A549 (cell line): ENCODE measurements around the gene STX8.

ENCODE experiments used
- BHLHE40 ChIP-seq: IDR thresholded peaks from 2 replicates; pipeline ENCODE4 v1.6.1; 2012; ENCODE audit warnings: low read depth, low read length, inconsistent platforms
- CHD2 ChIP-seq: fragments of 150-350 bp; IDR thresholded peaks from 2 replicates; pipeline ENCODE4 v1.6.1; 2014; ENCODE audit warnings: low read length; ENCODE audit not compliant: partially characterized antibody
- ESRRA ChIP-seq: fragments of 150-350 bp; IDR thresholded peaks from 2 replicates; pipeline ENCODE4 v1.6.1; 2014; ENCODE audit warnings: mild to moderate bottlenecking, low read length, borderline replicate concordance
- HDAC2 ChIP-seq: fragments of 200-600 bp; sonication (generic); IDR thresholded peaks from 2 replicates; pipeline ENCODE4 v1.6.1; 2016
- MAFK ChIP-seq: fragments of 450-650 bp; IDR thresholded peaks from 2 replicates; pipeline ENCODE4 v1.6.1; 2014; ENCODE audit not compliant: partially characterized antibody
- MAX ChIP-seq: IDR thresholded peaks from 2 replicates; pipeline ENCODE4 v1.6.1; 2012
- MYC ChIP-seq: IDR thresholded peaks from 2 replicates; pipeline ENCODE4 v1.6.1; 2012; ENCODE audit warnings: mild to moderate bottlenecking, inconsistent platforms, low read length, improper control_type of control experiment, borderline replicate concordance
- POLR2A ChIP-seq: IDR thresholded peaks from 2 replicates; pipeline ENCODE4 v1.6.1; 2012; ENCODE audit warnings: mild to moderate bottlenecking, low read length
- RCOR1 ChIP-seq: fragments of 150-350 bp; IDR thresholded peaks from 2 replicates; pipeline ENCODE4 v1.6.1; 2014; ENCODE audit warnings: antibody characterized with exemption, low read length, low read depth
- REST ChIP-seq: fragments of 200-600 bp; sonication (generic); IDR thresholded peaks from 2 replicates; pipeline ENCODE4 v1.6.1; 2016; ENCODE audit warnings: antibody characterized with exemption, mild to moderate bottlenecking, moderate library complexity
- TF ChIP-seq, protein P1 (sequence below): fragments of >200 bp; sonication (Bioruptor Twin); formaldehyde crosslinking; IDR thresholded peaks from 3 replicates; pipeline ENCODE4 v1.5.1; 2016

GRCh38 chr17:9432934-9433421, 142.6 kb downstream of the STX8 start:
- TF ChIP-seq MYC (no peak), POLR2A (no peak), MAFK (no peak), HDAC2 (no peak), RCOR1 (no peak), BHLHE40 (no peak), ESRRA (no peak), MAX (no peak), CHD2 (no peak), REST (no peak)
- TF ChIP-seq, protein P1, sequence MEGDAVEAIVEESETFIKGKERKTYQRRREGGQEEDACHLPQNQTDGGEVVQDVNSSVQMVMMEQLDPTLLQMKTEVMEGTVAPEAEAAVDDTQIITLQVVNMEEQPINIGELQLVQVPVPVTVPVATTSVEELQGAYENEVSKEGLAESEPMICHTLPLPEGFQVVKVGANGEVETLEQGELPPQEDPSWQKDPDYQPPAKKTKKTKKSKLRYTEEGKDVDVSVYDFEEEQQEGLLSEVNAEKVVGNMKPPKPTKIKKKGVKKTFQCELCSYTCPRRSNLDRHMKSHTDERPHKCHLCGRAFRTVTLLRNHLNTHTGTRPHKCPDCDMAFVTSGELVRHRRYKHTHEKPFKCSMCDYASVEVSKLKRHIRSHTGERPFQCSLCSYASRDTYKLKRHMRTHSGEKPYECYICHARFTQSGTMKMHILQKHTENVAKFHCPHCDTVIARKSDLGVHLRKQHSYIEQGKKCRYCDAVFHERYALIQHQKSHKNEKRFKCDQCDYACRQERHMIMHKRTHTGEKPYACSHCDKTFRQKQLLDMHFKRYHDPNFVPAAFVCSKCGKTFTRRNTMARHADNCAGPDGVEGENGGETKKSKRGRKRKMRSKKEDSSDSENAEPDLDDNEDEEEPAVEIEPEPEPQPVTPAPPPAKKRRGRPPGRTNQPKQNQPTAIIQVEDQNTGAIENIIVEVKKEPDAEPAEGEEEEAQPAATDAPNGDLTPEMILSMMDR: no peak
